Measurements from ENCODE around the gene GNG12. TPM values are rescaled to one million over a fixed set of nuclear protein-coding genes. Genes with fewer than 3 reads are reported as not detected.

GNG12 gene
- total and polyA plus RNA-seq, 2 experiments from 2014 or later, result 25.4 to 33.9 TPM

DNA sequence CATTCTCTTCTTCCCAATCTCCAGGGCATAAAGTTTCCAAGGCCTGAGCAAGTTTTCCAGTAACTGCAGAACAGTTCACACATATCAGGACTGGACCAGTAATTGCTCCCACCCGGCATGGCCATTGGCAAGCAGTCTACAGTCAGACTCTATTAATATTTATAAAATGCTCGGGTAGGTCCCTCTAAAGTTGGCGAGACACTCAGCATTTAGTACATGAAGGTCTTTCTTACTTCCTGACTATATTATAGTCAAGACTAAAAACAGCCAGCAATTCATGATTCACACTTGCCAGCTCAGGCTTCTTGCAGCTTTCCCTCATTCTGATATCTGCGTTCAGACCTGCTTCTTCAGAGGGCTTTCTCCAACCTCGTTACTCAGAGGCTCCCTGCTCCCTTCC, 122.8 kb downstream of the GNG12 start:
- Histone ChIP-seq H3K4me1 (ENCODE audit: low read depth) (peaks cover 16% of the 10 kb centered on the region), H3K27me3 (no peaks in the 10 kb centered on the region), H3K36me3 (no peaks in the 10 kb centered on the region), H3K4me3 (no peak overlapping the region), H3K9me3 (ENCODE audit: low read depth) (no peaks in the 10 kb centered on the region), H3K27ac (peak overlapping the region; percentile 44)
- TF ChIP-seq, protein P1, sequence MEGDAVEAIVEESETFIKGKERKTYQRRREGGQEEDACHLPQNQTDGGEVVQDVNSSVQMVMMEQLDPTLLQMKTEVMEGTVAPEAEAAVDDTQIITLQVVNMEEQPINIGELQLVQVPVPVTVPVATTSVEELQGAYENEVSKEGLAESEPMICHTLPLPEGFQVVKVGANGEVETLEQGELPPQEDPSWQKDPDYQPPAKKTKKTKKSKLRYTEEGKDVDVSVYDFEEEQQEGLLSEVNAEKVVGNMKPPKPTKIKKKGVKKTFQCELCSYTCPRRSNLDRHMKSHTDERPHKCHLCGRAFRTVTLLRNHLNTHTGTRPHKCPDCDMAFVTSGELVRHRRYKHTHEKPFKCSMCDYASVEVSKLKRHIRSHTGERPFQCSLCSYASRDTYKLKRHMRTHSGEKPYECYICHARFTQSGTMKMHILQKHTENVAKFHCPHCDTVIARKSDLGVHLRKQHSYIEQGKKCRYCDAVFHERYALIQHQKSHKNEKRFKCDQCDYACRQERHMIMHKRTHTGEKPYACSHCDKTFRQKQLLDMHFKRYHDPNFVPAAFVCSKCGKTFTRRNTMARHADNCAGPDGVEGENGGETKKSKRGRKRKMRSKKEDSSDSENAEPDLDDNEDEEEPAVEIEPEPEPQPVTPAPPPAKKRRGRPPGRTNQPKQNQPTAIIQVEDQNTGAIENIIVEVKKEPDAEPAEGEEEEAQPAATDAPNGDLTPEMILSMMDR (IDR thresholded peaks at IDR 0.05; ENCODE audit: low read depth, low read length), result no peak
- peak in 1 of 2 donors; percentile 68 for DNase-seq (ENCODE audit: low read depth in 1 of 2, low spot score in 1 of 2)

DNA sequence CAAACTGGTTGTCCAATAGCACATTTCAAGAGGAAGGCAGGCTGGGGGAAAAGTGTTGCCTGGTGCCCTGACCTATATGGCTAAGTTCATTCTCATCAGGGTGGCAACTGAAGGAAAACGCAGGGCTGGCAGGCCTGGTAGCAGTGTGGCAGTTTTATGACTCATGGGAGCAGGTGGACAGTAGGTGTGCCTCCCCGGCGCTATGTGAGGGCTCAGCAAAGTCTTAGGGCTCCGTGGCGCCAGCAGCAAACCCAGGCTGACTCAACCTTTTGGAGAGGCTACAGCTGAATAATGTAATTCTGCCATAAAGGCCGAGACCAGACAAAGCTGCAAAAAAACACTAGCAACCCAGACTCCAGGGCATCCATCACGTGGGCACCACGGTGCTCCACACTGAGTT, 124.7 kb downstream of the GNG12 start:
- H3K4me3 ChIP-seq, result no peak overlapping the region
- TF ChIP-seq, protein P1 (IDR thresholded peaks at IDR 0.05; ENCODE audit: low read depth, low read length), result no peak
- DNase-seq (ENCODE audit: low read depth in 1 of 2, low spot score in 1 of 2), result no peak
- H3K4me1 ChIP-seq (ENCODE audit: low read depth), result peaks cover 16% of the 10 kb centered on the region
- H3K36me3 ChIP-seq, result peaks cover 6% of the 10 kb centered on the region
- no peaks in the 10 kb centered on the region for H3K9me3 ChIP-seq (ENCODE audit: low read depth)
- H3K27me3 ChIP-seq, result no peaks in the 10 kb centered on the region
- H3K27ac ChIP-seq, result no peak overlapping the region

DNA sequence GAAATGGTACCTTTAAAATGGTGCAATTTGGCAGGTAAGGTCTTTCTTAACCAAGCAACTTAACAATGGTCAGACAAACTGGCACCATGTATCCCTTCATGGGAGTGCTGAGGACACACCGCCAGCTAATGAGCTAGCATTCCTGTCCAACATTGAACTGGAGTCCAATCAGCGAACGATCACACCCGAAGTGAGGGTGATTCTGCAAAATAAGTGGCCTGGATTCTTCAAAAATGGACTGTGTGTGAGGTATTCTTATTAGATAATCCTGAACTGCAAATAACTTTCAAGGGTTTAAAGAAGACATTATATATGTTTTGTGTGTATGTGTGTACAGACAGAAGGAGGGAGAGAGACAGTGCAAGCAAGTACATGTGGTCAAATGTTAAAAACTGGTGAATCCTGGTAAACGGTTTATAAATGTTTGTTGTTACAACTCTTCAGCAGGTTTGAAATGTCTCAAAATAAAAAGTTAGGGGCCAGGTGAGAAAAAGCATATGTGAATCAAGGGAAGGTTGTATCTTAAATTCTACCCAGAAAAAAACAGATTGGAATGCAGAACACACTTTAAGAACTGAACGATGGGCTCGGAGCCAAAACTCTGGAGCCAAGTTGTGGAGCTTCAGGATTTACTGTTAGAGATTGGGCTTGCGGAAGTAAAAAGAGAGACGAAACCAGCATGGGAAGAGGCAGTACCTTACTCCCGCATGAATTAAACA, 127.4 kb downstream of the GNG12 start:
- Histone ChIP-seq H3K9me3 (ENCODE audit: low read depth) (no peaks in the 10 kb centered on the region), H3K36me3 (peaks cover 6% of the 10 kb centered on the region), H3K4me3 (no peak overlapping the region), H3K4me1 (ENCODE audit: low read depth) (peaks cover 10% of the 10 kb centered on the region), H3K27ac (no peak overlapping the region), H3K27me3 (no peaks in the 10 kb centered on the region)
- TF ChIP-seq, protein P1 (IDR thresholded peaks at IDR 0.05; ENCODE audit: low read depth, low read length), result no peak
- DNase-seq (ENCODE audit: low read depth in 1 of 2, low spot score in 1 of 2), result peak in 1 of 2 donors; percentile 65

DNA sequence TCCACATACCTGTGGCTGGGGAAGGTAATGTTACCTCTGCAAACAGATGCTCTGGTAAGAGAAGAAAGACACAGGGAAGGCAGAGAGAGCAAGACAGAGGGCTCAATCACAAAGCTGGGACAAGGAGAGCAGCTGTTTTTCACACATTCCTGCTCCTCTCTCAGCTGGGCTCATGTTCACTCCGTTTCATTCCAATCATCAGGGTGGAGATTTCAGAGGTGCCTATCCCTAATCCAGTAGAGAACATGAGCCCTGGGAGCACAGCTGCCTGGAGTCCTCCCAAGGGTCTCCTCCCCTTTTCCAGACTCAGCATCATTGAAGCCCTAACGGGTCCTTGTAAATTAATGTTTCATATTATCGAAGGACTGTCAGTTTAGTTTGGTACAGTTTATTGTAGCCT, 128.9 kb downstream of the GNG12 start:
- DNase-seq (ENCODE audit: low read depth in 1 of 2, low spot score in 1 of 2), result no peak
- H3K4me3 ChIP-seq, result no peak overlapping the region
- TF ChIP-seq, protein P1 (IDR thresholded peaks at IDR 0.05; ENCODE audit: low read depth, low read length), result no peak

DNA sequence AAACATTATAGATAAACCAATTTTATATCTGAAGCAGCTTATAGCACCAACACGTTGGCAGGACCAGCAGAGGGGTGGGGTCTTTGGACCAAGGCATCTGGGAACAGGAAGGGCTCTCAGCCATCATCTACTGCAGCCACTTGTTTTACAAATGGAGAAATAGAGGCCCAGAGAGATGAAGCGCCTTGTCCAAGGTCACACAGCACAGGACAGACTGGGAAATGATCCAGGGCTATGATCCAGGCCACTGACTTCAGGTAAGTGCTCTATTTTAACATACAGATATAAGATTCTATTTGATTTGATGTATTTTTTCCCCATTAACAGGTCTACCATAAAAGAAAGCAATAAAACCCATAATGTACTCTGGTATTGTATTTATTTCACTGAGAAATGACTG, 131.4 kb downstream of the GNG12 start:
- TF ChIP-seq, protein P1 (IDR thresholded peaks at IDR 0.05; ENCODE audit: low read depth, low read length), result no peak
- peaks cover 6% of the 10 kb centered on the region for H3K36me3 ChIP-seq
- no peak overlapping the region for H3K4me3 ChIP-seq
- no peaks in the 10 kb centered on the region for H3K27me3 ChIP-seq
- H3K4me1 ChIP-seq (ENCODE audit: low read depth), result peaks cover 18% of the 10 kb centered on the region
- no peaks in the 10 kb centered on the region for H3K9me3 ChIP-seq (ENCODE audit: low read depth)
- H3K27ac ChIP-seq, result no peak overlapping the region
- no peak for DNase-seq (ENCODE audit: low read depth in 1 of 2, low spot score in 1 of 2)

More for the DNA sequence above, 128.9 kb downstream of the GNG12 start:
- Histone ChIP-seq H3K9me3 (ENCODE audit: low read depth) (no peaks in the 10 kb centered on the region), H3K36me3 (peaks cover 6% of the 10 kb centered on the region), H3K27ac (no peak overlapping the region), H3K4me1 (ENCODE audit: low read depth) (peaks cover 18% of the 10 kb centered on the region), H3K27me3 (no peaks in the 10 kb centered on the region)

Data from cardiac muscle cell (in vitro differentiated cells and primary cell).